Jurkat, Clone E6-1 (cell line): ENCODE results near the gene SAMD14.
"Not testable (repeated sequence)": the region's sequence is repeated elsewhere in the genome, so short reads cannot be mapped to it uniquely, and the experiment has no call there.

Source experiments
- DNase-seq: peaks from one replicate; pipeline ENCODE4 v3.0.0-alpha.2; 2011; ENCODE audit warnings: low read depth, low spot score
- H3K4me3 ChIP-seq: 2 replicates; pipeline ENCODE4 v1.5.1; 2011; ENCODE audit warnings: mild to moderate bottlenecking, low read length, control low read depth, moderate library complexity

Gene SAMD14

GRCh38 chr17:50070908-50071680, 58.9 kb downstream of the SAMD14 start:
- H3K4me3 ChIP-seq, result no peak overlapping the region
- DNase-seq, result no peak

DNA sequence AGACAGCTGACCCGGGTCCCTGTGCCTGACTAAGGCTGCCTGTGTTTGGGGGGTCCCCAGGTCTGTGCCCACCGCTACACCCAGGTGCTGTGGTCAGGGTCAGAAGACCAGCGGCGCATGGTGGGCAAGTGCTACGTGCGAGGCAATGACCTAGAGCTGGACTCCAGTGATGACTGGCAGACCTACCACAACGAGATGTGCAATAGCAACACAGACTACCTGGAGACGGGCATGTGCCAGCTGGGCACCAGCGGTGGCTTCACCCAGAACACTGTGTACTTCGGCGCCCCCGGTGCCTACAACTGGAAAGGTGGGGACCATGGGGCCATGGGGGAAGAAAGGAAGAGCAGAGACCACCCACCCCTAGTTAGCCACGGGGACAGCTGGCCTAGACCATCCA, 62.0 kb downstream of the SAMD14 start:
- no peak overlapping the region for H3K4me3 ChIP-seq
- DNase-seq, result no peak

DNA sequence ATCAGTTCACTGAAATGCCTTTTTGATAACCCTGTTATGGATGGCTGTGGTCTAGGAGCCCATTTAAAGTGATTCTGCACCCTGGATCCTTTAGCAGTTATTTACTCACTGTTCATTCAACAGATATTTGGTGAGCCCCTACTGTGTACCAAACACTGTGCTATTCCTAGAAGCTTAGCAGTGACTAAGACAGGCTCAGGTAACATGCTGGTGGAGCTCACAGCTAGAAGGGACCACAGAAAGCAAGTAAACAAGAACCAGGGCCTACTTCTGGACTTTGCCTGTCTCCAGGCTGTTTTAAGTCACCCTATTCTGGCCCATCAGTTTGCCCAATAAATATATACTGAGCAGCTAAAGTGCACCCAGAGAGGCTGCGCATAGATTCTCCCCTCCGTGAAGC, 63.0 kb downstream of the SAMD14 start:
- no peak for DNase-seq
- no peak overlapping the region for H3K4me3 ChIP-seq

DNA sequence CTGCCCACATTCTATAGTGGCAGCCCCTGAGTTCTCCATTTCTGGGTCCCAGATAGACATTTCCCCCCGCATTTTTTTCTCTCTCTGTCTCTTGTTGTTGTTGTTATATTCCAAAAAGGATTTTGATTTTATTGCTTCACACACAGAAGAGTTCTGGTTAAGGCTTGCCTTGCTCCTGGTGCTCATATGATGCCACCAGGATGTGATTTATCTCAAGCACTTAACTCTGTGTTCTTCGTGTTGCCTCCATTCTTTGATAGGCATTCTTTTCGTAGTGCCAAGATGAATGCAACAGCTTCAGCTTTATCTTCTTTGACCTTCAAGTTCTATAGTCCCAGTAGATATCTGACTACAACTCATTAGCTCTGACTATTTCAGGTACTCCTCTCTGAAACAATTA, 64.9 kb downstream of the SAMD14 start:
- no peak overlapping the region for H3K4me3 ChIP-seq
- DNase-seq, result no peak

DNA sequence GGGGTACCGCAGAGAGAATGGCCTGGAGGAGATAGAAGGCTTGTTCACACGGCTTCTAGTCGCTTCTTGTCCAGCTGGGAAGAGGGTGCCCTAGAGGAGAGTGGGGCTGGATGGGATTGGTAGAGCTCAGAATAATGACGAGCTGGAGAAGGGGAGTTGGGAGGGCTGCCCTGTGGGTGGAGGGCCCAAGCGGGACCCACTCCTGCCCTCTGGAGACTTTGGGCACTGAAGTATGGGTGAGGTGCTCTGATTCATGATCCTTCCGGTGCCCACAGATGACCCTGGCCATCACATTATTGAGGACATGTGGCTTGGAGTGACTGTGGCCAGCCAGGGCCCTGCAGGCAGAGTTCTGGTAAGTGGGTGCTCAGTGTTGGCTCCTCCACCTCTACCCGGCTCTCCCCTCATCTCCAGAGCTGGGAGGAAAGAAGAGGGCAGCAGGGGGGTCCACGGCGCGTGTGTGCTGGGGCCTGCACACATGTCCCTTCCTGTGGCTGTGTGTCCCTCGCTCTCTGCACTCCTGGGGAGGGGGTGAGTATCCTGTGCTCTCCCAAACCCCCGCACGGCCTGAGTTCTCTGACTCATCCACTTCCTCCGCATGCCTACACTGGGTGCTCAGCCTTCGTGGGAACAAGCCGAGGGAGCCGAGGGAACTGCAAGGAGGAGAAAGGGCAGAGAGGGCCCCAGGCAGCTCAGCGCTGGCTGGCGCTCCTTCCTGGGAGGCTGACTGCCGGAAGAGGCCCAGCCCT, 65.5 kb downstream of the SAMD14 start:
- no peak overlapping the region for H3K4me3 ChIP-seq
- no peak for DNase-seq

DNA sequence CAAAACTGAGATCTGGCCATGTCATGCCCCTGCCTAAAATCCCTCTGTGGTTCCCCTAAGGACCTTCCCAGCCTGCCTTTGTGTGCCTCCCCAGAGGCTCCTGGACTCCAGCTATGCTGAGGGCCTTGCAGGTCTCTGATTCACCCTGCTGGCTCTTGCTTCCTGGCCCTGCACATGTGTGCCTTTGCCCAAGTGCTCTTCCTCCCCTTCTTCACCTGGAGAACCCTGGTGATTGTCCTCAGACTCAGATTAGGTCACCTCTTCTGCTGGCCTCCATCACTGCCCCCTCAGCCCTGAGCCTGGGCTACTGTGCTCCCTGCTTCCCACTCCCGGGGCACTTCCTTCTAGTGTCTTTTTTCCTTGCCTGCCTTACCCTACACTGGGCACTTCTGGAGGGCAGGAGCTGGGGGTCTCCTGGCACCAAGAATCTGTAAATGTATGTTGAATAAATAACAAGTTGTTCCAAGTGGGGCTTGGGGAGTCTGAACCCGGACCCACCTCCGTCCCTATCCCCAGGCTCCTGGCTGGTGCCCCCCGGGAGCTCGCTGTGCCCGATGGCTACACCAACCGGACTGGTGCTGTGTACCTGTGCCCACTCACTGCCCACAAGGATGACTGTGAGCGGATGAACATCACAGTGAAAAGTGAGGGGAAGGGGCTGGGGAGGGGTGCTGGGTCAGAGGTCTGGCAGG, 66.3 kb downstream of the SAMD14 start:
- H3K4me3 ChIP-seq, result no peak overlapping the region
- no peak for DNase-seq

DNA sequence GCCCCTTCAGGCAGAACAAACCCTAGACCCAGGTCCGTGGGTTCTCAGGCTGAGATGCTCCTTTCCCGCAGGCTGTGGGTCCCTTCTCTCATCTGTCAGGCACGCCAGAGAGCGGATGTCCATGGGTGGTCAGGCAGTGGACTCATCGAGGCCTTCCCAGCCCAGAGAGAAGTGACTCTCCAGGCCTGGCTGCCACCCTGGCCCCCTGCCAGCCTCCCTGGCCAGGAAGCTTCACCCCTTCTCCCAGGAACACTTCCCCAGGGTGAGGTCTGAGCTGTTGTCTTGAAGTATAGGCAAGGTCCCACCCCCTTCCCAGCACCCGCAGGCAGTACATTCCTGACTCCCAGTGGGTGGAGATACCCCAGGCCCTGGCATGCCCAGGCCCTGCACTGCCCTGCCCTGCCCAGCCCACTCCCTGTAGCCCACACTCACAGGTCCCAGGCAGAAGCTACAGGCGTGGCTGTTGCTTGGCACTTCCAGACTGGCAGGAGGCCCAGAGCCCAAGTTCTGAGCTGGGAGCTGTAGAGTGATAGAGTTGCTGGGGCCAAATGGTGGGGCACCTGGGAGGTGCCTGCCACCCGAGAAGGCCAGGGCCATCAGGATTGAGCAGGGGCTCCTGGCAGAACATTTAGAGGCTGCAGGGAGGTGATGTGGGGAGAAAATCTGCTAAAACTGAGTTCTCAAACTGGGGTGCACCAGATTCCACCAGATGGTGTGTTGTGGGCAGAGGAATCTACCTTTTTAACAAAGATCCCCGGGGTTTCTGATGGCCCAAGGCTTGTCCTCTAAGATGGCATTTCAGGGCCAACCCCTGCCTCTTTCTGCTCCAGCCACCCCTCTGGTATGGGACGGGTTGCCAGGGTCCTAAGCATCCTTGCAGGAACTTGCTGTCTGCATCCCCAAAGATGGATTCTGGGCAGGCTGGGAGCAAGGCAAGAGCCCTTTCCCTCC, 67.4 kb downstream of the SAMD14 start:
- H3K4me3 ChIP-seq, result no peak overlapping the region
- DNase-seq, result no peak

DNA sequence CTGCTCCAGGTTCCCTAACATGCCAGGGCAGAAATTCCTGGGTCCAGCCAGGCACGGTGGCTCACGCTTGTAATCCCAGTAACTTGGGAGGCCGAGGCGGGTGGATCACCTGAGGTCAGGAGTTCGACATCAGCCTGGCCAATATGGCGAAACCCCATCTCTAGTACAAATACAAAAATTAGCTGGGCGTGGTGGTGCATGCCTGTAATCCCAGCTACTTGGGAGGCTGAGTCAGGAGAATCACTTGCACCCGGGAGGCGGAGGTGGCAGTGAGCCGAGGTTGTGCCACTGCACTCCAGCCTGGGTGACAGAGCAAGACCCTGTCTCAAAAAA, 68.3 kb downstream of the SAMD14 start:
- H3K4me3 ChIP-seq, DNase-seq: not testable (repeated sequence)

- H3K4me3 ChIP-seq, result no peak overlapping the region
- no peak for DNase-seq
Measured at GRCh38 chr17:50060951-50061712, 68.8 kb downstream of the SAMD14 start.
